HL-60 (cell line): ENCODE measurements around the gene CDYL2.

ENCODE experiments used
- GABPA ChIP-seq: IDR thresholded peaks from 2 replicates; pipeline ENCODE4 v1.6.1; 2012; ENCODE audit warnings: low read depth
- POLR2AphosphoS5 ChIP-seq: IDR thresholded peaks from 2 replicates; pipeline ENCODE4 v1.6.1; 2012; ENCODE audit warnings: low read depth
- TF ChIP-seq, protein P1 (sequence below): IDR thresholded peaks from one replicate; pipeline ENCODE4 v1.5.1; 2011; ENCODE audit warnings: low read length, control low read depth, inconsistent platforms; ENCODE audit not compliant: insufficient read depth
- TF ChIP-seq, protein P2 (sequence below): IDR thresholded peaks from 2 replicates; pipeline ENCODE4 v1.6.1; 2012; ENCODE audit warnings: low read depth; ENCODE audit not compliant: insufficient replicate concordance

DNA sequence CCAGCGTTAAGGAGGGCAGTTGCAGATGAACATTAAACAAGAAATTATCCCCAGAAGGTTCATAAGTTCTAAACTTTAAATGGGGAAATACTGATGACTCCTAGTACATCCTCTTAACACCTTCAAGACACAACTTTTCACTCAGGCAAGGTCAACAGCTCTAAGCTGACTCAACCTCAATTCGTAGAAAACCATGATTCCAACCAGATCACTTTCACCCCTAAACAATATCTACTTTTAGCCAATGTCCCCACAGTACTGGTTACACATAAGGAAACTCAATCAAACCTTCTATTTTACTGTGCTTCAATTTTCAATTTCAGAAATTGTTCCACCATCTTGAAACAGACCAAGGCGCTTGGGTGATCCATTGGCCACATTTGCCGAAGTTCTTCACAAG, 2.3 kb downstream of the CDYL2 start:
- TF ChIP-seq, protein P1, sequence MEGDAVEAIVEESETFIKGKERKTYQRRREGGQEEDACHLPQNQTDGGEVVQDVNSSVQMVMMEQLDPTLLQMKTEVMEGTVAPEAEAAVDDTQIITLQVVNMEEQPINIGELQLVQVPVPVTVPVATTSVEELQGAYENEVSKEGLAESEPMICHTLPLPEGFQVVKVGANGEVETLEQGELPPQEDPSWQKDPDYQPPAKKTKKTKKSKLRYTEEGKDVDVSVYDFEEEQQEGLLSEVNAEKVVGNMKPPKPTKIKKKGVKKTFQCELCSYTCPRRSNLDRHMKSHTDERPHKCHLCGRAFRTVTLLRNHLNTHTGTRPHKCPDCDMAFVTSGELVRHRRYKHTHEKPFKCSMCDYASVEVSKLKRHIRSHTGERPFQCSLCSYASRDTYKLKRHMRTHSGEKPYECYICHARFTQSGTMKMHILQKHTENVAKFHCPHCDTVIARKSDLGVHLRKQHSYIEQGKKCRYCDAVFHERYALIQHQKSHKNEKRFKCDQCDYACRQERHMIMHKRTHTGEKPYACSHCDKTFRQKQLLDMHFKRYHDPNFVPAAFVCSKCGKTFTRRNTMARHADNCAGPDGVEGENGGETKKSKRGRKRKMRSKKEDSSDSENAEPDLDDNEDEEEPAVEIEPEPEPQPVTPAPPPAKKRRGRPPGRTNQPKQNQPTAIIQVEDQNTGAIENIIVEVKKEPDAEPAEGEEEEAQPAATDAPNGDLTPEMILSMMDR: no peak
- TF ChIP-seq, protein P2, sequence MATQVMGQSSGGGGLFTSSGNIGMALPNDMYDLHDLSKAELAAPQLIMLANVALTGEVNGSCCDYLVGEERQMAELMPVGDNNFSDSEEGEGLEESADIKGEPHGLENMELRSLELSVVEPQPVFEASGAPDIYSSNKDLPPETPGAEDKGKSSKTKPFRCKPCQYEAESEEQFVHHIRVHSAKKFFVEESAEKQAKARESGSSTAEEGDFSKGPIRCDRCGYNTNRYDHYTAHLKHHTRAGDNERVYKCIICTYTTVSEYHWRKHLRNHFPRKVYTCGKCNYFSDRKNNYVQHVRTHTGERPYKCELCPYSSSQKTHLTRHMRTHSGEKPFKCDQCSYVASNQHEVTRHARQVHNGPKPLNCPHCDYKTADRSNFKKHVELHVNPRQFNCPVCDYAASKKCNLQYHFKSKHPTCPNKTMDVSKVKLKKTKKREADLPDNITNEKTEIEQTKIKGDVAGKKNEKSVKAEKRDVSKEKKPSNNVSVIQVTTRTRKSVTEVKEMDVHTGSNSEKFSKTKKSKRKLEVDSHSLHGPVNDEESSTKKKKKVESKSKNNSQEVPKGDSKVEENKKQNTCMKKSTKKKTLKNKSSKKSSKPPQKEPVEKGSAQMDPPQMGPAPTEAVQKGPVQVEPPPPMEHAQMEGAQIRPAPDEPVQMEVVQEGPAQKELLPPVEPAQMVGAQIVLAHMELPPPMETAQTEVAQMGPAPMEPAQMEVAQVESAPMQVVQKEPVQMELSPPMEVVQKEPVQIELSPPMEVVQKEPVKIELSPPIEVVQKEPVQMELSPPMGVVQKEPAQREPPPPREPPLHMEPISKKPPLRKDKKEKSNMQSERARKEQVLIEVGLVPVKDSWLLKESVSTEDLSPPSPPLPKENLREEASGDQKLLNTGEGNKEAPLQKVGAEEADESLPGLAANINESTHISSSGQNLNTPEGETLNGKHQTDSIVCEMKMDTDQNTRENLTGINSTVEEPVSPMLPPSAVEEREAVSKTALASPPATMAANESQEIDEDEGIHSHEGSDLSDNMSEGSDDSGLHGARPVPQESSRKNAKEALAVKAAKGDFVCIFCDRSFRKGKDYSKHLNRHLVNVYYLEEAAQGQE: no peak
- TF ChIP-seq POLR2AphosphoS5 (no peak), GABPA (no peak)
